GM21360 (cell line): Measurements from ENCODE around the gene PDZRN4.
"Not testable (repeated sequence)": the region's sequence is repeated elsewhere in the genome, so short reads cannot be mapped to it uniquely, and the experiment has no call there.

Experiments
- ATAC-seq: cut with Tn5 transposase; IDR thresholded peaks from one replicate; pipeline ENCODE4 v1.9.1; 2021; ENCODE audit warnings: mild to moderate bottlenecking, moderate library complexity; ENCODE audit not compliant: unreplicated experiment

PDZRN4 gene

GRCh38 chr12:41188058-41188840, at the start of gene PDZRN4:
PDZRN4 (plus strand) TSS chr12:41188320.
- no peak for ATAC-seq

- ATAC-seq, result no peak
These were observed 48.0 kb upstream of the PDZRN4 start for GRCh38 chr12:41140117-41140516.

GRCh38 chr12:41141104-41141503, 47.0 kb upstream of the PDZRN4 start:
- no peak for ATAC-seq

DNA sequence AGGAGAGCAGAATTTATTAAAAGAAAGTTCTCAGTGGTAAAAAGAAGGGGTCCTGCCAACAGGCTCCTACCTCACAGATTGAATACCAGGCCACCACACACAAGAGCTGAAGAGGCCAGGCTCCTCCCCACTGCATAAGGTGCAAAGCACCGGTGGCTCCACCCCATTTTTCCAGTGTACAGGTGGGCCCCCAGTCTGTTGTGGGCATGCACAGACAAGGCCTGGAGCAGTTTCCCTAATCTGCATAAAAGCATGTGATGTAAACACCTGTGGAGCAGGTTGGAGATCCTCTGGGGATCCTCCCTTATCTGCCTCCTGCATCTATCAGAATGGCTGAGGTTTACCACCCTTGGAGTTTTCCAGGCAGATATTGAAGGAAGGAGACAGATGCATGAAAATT, 45.7 kb upstream of the PDZRN4 start:
- no peak for ATAC-seq

DNA sequence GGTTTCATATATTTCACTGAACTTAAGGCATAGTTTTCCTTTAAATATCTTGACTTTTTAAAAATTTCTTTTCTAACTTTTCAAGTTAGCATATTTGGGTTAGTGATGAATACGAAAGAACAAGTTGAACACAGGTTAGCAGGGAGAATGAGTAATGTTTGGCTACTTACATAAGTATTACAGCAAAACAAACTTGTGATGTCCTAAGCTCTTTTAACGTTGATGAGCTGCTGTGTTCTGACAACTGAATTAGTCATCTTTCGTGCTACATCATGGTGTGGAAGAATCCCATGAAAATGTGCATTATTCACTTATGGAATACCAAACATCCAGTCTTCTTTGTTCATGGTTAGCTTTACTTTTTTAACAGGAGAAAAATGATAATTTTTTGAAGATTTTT, 36.3 kb upstream of the PDZRN4 start:
- ATAC-seq, result no peak

GRCh38 chr12:41162461-41162860, 25.7 kb upstream of the PDZRN4 start:
- no peak for ATAC-seq

DNA sequence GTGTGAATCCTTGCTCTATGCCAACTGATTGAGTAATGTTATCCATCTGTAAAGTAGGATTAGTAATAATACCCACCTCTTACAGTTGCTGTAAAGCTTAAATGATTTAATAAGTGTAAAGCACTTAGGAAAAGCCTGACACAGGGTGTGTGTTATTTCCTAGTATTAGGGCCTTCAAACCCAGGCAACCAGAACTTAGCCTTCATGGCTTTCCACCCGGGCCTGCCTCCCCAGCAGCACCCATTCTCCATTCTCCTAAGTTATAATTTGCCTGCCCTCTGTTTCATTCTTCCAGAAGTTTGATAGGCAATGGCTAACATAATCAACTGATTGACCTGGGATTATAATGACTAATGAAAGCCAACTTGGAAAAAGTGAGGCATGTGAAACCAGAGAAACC, 20.4 kb upstream of the PDZRN4 start:
- ATAC-seq, result no peak

DNA sequence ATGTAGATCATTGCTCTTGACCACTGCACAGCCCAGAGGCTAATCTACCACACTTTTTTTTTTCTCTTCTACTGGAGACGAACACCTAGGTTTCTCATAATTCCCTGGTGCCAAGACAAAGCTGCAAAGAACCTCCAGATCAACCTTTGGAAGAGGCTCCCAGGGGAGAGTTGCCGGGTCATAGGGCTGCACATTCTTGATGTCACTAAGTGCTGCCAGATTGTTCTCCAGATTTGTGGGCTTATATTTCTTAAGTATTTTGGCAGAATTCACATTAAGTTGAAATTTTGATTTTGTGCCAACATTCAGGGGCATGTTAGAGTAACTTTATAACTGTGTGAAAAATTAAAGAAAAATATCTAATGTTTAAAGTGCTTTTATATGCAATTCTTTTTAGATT, 13.5 kb upstream of the PDZRN4 start:
- ATAC-seq, result no peak

DNA sequence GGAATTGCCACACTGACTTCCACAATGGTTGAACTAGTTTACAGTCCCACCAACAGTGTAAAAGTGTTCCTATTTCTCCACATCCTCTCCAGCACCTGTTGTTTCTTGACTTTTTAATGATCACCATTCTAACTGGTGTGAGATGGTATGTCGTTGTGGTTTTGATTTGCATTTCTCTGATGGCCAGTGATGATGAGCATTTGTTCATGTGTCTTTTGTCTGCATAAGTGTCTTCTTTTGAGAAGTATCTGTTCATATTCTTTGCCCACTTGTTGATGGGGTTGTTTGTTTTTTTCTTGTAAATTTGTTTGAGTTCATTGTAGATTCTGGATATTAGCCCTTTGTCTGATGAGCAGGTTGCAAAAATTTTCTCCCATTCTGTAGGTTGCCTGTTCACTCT, 8.6 kb upstream of the PDZRN4 start:
- not testable (repeated sequence) for ATAC-seq

DNA sequence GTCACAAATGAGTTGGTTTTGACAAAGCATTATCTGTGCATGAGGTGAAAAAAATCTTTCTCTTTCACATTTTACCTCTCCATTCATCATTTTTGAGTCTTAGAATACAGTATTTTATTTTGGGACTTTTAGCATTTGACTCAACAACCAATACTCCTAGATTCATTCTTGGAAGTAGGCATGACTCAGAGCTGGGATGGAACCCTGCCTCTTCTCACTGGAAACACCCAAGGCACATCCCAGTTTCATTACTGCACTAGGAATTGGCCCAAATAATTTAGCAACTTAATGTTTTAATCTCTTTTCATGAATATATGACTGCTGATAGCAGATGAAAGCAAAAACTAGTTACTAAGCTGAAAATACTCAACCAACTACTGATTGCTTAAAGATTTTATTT, 3.3 kb upstream of the PDZRN4 start:
- no peak for ATAC-seq

DNA sequence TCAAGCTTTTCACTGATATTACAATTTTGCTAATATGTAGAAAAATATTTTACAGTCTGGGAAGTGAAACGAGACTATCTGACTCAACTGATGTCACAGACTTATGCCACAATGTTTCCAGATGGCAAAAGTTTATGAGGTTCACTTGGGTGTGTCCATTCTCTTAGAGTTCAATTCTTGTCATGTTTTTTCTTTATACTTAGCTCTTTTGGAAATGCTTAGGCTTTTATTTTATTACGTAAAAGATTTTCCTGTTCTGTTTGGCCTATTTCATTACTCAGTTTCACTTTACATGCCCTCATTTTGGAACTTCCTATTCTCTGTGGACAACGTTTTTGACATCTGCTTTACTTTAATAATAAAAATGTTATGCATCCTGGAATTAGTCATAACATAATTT, 2.1 kb upstream of the PDZRN4 start:
- ATAC-seq, result no peak

- no peak for ATAC-seq
These were observed 798 bp downstream of the PDZRN4 start for GRCh38 chr12:41188841-41189394.

DNA sequence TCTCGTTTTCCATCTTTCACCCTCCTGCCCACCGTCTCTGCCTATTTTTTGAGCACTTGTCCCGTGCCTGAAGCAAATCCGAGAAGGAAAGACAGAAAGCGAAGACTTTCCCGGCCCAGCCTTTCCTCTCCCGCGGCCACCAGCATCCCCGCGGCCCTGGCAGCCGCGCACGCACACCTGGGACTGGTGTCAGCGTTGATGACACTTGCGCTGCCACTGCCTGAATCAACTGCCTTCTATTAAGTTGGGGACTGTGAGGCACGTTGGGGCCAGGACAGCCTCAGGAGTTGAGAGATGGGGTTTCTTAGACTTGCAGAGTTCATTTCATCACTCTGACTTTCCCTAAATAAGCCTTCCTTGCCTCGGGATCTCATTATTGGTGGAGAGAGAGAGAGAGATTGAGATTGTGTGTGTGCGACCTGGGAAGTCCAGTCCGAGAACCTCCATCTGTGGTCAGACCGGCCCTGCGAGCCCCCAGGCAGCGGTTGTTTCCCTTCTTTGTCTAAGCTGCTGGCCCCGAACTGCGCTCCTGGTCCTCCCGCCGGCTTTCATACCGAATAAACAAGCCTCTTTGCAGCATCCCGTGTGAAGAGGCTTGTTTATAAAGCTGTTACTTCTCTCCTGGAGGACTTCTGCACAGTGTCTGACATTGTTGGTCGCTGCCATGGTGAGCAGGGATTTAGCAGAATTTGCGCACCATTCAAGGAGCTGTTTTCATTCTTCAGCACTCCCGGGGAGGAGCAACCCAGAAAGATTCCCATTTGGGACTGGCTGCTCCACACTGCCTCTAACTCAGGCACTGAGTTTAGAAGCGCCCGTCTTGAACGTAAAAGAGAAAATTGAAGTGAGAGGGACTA, 1.5 kb downstream of the PDZRN4 start:
- no peak for ATAC-seq

- ATAC-seq, result no peak
These were observed 2.2 kb downstream of the PDZRN4 start for GRCh38 chr12:41190338-41190737.

GRCh38 chr12:41191549-41191948, 3.4 kb downstream of the PDZRN4 start:
- not testable (repeated sequence) for ATAC-seq

DNA sequence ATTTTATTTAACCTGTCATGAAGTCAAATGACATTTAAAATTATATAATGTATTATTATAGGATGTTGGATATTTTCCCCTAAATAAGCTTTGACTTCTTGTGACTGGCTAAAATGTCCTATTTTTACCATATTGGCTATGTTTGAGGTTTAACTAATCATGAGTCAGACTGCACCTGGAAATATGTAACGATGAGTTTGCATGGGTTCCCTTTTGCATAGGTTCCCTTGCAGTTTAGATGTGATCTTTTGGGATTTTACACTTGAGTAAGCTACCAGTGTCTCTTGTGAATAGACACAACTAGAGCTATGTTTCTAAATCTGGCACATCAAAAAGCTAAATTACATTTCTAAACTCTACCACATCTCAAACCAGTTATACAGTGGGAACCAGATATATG, 5.2 kb downstream of the PDZRN4 start:
- ATAC-seq, result no peak

GRCh38 chr12:41202051-41202450, 13.9 kb downstream of the PDZRN4 start:
- no peak for ATAC-seq

GRCh38 chr12:41205070-41205709, 17.1 kb downstream of the PDZRN4 start:
- no peak for ATAC-seq

DNA sequence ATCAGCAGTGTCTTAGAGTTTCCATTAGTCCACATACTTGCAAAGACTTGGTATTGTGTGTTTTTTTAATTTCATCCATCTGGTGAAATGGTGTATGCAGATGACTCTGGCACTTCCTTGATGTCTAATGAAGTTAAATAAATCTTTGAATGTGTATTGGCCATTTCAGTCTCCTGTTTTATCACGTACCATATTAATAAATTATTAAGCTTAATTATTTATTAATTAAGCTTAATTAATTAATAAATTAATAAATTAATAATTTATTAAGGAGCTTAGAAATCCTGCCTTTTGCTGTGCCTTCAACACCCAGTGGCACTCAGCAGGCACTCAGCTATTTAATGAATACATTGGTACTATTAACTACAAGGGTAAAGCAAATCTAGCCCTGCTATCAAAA, 18.2 kb downstream of the PDZRN4 start:
- no peak for ATAC-seq

GRCh38 chr12:41211448-41211847, 23.3 kb downstream of the PDZRN4 start:
- no peak for ATAC-seq

DNA sequence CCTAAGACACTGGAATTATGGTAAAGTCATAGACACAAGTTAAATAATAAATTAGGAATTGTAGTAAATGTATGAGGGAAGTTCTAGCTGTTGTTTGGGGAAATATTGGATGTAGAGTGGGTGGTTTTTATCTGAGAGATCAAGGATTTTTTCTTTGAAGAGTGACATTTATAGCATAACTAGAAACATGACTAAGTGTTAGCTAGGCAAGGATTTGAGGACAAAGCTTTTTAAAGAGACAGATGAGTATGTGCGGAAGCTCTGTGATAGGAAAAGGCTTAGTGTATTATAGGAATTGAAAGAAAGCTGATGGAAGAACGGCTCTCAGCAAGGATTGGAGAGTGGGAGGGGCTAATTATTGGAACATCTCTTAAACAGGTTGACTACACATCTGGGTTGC, 24.5 kb downstream of the PDZRN4 start:
- ATAC-seq, result no peak
